Activated naive CD4-positive, alpha-beta T cell treated with anti-CD3 and anti-CD28 coated beads, Interleukin-2, amount 50 U/mL, for 16 hours (primary cell): ENCODE measurements around the gene MLH3.

Experiments used
- DNase-seq: peaks from one replicate; pipeline ENCODE4 v3.0.0-alpha.2; 2020

Gene MLH3

DNA sequence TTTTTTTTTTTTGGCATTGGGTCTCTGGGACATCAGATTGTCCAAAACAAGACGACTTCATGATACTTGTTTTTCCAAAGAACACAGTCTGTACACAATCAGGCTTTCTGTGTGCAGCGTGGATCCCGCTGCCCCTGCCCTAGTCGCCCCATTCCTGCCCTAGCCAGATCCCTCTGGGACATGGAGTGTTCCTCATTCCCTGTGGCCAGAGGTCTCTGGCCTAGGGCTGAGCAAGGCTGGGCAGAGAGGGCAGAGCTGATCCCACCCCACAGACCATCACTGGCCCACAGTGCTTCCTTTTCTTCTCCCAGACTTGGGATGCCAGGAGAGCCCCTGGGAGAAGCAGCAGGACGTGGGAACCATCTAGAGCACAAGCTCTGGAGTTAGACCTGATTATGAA, 69.4 kb downstream of the MLH3 start:
- no peak for DNase-seq

DNA sequence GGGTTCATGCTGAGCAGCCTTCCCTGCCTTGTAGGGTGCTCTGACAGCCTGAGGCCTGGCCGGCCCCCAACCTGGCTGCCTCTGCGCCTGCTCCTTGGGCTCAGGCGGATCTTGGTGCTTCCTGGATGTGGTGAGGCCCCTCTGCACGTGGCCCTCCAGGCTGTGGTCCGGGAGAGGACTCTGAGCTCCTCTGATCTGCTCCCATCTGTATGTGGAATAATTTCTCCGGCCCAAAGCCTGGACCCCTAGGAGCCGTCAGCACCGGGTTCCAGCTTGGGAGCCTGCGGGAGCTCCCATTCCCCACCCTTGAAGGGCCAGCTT, 69.8 kb downstream of the MLH3 start:
- DNase-seq: no peak

DNA sequence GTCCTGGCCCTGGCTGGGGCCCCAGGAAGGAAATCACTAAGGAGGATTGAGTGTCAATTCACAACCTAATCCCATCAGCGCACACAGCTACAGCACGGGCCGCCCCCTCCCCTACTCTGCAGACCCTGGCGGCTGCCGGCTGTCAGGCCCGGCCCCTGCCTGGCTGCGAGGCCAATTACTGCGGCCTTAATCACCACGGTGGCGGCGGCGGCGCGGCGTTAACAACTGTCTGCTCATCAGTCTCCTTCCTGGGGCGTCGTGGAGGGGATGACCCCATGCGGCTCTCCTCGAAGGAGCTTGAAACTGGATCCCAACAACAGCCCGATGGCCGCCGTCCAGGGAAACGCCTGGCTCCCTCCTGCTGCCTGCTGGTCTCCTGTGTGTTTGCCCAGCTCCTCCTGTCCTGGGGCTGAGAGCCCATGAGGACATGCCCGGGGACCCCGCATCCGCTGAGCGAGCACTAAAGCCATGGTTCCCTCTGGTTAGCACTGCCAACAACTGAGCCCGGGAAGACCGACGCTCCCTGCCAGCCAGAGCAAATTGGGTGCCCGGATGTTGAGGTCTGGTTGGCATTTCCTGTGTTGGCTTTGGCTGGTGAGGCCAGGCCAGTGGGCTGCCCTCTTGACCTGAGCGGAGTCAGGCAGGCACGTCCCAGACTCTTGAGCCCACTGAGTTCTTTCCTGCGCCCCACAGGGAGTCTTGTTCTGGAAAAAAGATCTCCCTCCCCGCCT, 70.4 kb downstream of the MLH3 start:
- no peak for DNase-seq

DNA sequence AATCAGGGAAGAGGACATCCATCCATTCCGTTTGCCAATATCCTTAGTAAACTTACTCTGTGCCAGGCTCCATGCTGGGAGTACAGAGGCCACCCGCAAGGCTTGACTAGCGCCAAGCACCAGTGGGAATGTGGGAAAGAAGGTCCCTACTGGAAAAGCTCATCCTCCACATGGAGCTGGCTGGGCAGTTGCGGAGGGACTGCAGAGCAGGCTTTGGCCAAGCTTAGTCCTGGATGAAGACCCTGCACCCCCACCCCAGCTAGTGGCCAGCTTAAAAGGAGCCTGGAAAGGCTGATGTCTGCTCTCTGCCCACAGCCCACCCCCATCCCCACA, 70.9 kb downstream of the MLH3 start:
- DNase-seq: no peak

DNA sequence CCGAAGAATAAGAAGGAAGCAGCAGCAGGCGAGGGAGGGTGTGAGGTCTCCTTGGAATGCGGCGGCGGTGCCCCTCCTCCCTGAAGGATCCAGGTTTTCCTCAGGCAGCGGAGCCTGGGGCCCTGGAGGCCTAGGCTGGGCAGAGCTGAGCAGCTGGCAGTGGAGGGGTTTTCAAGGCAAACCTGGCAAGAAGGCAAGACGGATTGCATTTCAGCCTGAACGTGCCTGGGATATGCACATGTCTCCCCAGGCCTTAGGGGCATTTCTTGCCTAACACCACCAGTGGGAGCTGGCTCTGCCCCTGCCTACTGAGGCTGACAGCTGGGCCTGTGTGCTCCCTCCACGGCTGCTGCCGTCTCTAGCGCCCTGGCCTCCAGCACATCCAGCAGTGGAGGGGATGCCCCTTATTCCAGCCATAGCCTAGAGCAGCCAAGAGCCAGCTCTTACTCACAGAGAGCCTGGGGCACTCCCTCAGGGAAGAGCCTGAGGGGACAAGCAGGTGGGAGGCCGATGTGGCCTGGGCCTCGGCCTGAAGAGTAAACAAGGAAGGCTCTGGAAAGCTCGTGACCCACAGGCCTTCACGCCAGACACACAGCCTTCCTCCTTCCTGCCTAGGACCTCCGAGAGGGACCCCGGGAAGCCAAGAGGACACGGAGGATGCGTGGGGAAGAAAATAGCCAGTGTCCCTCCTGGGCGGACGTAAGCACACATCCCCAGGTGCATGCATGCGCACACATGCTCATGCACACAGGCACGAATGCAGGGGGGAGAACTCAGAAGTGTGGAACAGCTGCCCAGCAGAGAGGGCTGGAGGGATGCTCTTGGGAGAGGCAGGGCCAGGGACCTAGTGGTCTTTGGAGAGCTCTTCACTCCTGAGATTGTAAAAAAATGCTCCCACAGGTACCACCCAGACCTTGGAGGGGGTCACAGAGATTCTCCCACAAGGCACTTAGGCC, 71.5 kb downstream of the MLH3 start:
- DNase-seq: no peak

DNA sequence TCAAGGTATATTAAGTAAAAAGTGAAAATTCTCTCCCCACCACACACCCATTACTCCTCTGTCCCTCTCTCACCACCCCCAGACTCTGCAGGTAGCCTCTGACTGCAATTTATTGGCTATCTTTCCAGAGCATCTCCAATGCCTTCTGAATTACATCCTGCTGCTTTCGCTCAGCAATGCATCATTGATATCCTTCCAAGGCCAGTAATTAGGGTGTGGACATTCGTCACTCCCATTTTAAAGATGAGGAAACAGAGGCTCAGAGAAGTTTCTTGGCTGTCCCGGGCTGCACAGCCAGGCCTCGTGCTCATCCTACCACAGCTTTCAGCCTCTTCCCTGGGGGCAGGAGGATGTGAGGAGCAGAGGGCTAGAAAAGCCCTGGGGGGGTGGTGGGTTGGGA, 72.2 kb downstream of the MLH3 start:
- no peak for DNase-seq

DNA sequence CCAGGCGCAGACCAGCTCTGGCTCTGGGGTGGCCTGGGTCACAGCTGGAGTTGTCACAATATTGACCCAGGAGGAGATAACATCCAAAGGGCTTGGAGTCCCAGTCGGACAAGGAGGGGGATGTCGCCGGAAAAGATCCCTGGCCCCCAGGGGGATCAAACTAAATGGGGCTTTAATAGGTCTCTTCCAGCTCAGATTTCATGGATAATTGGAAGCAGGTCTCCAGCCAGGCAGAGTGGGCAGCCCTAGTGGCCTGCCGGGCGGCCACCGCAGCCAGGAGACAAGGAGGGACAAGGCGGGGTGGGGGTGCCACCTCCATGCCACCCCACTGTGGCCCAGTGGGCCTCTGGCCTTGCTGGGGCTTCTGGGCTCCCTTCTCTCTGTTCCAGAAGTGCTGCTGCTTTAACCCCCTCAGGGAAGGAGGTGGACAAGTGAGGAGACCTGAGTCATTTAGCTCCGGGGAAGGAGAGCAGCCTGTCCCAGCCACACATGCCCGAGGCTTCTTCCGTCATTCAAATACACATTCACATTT, 72.8 kb downstream of the MLH3 start:
- DNase-seq: no peak

DNA sequence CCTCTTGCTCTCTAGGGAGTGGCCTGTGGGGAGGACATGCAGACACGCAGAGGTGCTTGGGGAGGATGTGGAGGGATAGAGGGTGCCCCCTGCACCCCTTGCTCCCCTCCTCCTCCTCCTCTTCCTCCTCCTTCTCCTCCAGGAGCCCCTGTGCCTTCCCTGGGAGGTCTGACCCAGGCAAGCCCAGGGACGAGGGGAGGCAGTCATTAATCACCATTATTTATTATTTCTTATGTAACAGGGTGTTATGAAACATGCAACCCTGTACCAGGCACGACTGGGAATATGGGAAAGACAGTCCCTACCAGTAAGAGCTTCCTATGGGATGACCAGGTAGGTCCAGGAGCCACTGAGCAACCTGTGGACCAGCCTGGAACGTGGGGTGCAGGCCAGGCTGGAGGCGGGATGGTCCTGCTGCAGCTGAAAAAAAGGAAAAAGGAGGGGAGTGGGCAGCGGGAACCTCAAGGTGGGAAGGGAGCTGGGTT, 73.3 kb downstream of the MLH3 start:
- no peak for DNase-seq

DNA sequence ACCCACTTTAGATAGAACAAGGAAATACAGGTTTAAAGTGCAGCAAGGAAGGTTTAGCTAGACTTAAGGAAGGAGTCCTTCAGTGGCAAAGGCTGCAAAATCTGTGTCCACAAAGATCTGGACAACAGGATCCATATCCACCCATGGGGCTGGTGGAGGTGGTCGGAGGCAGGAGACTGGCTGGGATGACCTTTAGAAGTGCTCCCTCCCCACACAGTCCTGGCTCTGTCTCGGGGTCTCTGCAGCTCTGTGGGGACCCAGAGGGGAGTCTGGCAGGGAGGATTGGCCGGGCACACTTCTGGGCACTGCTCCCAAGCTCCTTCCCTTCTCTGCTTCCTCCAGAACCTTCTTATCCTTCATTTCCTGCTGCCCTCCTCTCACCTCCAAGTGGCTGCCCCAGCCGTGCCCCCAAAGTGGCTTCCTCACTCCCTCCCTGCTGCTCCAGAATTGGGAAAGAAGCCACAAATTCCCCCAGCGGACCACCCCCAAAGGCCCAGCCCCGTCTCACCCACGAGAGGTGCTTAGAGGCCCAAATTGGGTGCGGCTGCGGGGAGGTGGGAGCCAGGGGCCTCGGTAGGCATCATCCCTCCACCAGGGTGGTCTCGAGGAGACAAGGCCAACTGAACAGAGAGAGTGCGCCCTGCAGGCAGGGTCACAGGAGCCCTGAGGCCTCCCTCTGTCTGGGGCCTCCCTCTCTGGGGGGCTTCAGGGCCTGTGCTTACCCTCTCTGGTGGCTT, 73.9 kb downstream of the MLH3 start:
- no peak for DNase-seq

DNA sequence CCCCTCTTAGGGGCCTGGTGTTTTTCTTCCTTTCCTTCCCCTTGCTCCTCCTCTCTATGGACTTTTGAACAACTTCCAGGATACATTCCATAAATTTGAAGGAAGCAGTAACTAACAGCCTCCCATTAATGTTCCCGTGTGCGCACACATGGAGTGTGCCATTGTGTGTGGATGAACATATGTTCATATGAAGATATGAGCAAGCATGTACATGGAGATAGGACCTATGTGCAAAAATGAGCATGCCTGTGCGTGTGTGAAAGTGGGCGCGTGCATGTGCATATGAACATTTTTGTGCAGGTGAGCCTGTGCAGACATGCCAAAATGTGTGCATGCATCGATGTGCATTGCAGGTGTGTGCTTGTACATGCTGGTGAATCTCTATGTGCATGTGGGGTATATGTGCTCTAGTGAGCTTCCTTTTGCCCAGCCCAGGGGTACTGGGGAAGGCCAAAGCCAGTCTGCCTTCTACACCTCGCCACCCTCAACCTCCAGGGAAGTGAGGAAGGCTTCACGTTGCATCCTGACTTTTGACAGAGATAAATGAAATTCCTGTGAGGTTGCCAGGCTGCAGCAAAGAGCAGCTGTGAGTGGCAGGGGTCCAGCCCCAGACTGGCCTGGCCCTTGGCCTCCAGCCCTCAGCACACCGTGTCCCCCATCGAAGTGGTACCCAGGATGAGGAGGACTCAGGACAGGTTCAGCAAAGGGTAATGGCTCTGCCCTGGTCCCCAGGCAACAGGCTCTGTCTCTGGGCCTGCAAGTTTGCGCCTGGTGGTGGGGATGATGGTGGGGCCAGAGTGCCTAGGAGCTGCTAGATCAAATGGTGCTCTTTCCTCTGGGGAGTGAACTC, 74.8 kb downstream of the MLH3 start:
- DNase-seq: no peak

DNA sequence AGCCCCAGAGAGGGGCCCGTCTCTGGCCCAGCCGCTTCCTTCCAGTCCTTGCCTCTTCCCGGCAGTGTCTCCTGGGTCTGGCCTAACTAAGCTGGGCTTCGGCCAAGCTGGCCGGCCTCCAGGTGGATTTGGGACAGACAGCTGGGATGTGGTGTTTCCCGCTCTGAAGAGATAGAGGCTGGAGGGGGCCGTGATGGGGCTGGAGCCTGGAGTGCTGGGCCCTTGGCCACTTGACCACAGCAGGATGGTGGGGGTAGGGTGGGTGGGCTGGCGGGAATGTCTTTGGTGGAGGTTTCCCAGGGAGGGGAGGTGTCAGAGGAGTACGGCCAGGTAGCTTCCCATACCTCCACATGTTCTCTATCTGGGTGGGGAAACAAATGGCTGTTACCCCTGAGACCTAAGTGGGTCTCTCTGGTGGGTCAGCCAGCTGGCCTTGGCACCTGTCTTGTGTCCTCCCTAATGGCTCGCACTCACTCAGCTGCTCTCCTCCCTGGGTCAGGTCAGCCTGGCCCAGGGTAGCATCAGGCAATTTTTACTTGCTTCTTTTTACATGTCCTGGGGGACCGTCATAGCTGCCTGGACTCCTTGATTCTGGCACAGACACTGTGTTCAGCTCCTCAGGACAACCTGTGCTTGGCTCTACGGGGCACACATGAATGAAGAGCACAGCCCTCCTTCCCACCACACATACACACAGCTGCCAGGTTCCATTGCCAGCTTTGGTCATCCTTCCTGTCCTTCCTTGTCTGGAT, 76.0 kb downstream of the MLH3 start:
- no peak for DNase-seq

DNA sequence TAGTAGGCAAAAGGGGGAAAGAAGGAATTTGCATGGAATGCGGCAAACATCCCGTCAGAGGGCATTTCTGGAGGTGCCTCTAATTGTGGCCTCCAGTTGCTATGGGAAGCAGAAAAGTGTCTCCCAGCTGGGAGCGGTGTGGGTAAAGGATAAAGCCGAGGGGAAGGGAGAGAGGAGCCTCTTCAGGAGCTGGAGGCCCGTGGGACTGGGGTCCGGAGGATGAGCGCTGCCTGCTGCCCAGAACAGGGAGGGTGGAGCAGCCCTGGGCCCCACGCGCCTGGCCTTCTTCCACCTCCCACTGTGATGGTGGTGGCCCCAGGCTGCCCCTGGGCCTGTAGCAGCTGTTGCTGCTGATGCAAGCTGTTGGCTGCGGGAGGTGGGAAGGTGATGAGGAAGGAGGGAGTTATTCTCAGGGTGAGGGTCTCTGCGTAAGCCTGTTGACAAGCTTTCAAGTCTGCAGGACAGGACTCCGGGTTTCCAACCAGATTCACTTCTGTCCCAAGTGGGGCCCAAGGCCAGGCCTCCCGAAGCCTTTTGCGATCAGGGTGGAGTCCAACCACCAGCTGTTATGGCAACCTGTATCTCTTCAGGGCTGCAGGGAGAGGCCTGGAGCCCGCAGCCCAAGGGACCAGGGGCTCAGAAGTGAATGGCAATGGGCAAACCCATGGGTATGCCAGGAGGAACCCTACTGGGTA, 76.8 kb downstream of the MLH3 start:
- DNase-seq: no peak

DNA sequence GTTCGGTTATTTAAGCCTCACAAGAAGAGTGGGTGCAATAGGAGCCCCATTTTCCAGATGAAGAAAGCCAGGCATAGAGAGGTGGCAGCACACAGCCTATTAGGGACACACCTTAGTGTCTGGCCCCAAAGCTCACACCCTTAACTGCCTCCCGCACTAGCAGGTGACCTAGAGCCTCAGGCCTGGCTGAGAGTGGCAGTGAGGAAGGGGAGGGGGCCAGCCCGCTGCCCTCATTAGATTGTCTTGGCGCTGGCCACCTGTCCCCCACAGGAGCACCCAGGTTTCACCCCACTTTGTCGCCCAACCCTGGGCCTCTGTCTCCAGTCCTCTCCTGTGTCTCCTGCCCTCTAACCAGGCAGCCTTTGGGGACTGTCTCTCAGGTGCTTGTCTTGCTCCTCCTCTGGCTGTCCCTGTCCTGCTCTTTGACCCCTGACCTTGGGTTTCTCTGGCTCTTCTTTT, 77.3 kb downstream of the MLH3 start:
- DNase-seq: no peak

DNA sequence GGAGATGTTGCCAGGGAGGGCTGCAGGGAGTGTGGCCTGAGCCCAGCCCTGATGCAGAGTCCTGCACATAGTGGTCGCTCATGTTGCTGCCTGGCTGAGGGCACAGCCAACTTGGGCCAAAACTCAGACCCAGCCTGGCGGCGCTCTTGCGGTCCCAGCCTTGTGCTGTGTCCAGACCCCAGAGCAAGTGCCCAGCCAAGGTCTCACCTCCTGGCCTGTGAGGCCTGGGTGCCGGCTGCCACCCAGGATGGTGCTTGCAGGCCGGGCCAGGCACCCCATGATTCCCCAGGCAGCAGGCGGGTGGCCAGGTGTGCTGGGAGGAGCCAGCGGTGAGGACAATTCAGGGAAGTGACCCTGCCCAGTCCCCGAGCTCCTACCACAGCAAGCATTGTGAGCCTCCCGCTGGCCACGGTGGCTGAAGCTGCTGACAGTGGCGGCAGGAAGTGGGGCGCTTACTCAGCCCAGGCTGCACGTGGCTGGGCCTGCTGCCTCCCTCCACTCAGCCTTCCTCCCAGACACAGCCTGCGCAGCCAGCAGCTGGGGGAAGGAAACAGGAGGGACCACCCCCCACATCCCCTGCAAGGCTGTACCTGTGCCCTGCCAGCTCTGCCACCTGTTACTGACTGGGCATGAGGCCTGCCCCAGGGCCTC, 78.1 kb downstream of the MLH3 start:
- no peak for DNase-seq

DNA sequence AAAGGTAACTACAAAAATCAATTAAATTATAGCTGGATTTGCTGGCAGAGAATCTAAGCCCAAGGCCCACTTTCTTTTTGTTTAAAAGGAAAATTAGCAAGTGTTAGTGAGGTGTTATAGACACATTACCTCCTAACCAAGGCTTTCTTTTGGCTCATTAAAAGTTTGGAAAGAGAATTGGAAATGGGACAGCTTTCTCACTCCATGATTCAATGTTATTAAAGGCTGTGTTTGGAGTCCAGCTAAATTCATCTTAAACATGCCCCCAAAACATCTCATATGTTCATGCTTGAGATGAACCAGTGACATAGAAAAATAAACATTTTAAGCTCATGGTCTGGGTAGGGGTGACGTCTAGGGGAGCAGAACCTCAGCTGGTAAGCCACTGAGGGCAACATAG, 82.5 kb downstream of the MLH3 start:
- DNase-seq: no peak

DNA sequence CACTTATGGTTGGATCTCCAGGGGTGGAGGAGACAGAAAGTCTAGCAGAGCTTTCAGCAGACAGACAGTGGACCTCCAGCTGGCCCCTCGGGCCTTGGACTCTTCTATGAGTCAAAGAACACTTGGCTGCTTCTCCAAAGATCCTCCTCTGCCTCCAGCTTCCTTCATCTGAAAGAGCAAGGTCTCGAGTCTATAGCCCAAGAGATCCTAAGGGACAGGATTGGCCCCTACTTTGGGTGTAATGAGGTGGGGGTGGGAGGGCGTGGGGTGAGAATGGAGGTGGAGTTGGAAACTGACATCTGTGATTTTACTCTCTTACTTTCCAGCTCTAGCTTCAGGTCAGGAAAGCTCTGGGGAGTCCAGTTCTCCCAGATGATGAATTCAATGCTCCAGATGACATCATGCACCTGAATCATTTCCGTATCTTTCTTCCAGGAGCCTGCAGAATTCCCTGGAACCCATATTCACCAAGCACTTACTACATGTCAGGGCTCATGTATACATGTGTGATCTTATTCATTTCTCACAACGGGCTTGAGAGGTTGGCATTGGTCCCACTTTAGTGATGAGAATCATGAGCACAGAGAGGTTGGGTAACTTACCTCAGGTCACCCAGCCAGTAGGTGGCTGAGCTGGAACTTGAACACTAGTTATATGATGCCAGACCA, 85.6 kb downstream of the MLH3 start:
- no peak for DNase-seq

DNA sequence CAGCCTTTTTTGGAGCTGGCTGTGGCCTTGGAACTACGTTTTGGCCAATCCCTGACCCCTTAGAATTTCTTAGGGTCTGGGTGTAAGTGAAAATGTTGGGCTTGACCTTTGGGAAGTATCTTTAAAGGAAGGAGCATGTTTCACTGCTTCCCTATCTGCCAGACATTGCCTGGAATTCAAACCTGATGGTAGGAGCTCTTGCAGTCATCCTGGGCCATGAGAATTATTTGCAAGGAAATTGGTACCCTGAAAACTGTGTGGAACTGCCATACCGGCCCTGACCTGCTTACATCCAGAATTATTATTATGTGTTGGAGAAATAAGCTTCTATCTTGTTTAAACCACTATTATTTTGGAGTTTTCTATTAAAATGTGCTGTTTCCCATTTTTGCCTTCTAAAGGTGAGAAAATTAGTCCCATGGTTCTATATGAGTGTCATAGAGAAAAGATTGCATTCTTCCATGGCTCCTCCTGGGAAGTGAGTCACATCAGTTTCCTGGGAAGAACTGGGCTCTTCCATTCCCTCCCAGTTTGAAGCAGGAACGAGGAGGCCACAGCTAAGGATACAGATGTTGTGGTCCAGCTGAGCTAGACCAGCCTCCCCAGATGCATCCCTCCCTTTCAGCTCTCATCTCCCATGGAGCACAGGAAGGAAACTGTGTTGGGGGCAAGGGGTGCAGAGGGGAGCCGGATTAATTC, 86.3 kb downstream of the MLH3 start:
- DNase-seq: no peak
